ENCODE results near the gene TMA16.

Gene TMA16

GRCh38 chr4:163474027-163474426 lies 20.5 kb upstream of the TMA16 start:
- ATAC-seq: no peak
- TF ChIP-seq ZNF565 (CRISPR knock-in tag; conservative IDR thresholded peaks at IDR 0.05; ENCODE audit: low read depth): no peak
- TF ChIP-seq ARNTL (CRISPR knock-in tag; IDR thresholded peaks at IDR 0.05; ENCODE audit: borderline replicate concordance, low read depth): no peak
- TF ChIP-seq ZNF70 (CRISPR knock-in tag; IDR thresholded peaks at IDR 0.05): no peak
- TF ChIP-seq OSR1 (CRISPR knock-in tag; IDR thresholded peaks at IDR 0.05): no peak
- TF ChIP-seq SNAI2 (CRISPR knock-in tag; IDR thresholded peaks at IDR 0.05): no peak
- TF ChIP-seq TCF4 (CRISPR knock-in tag; IDR thresholded peaks at IDR 0.05; ENCODE audit: borderline replicate concordance): no peak
- no peak for TF ChIP-seq ZNF8 (CRISPR knock-in tag; IDR thresholded peaks at IDR 0.05)
- no peak for TF ChIP-seq CREB5 (CRISPR knock-in tag; IDR thresholded peaks at IDR 0.05; ENCODE audit: low read depth)
- no peak for TF ChIP-seq BACH2 (CRISPR knock-in tag; IDR thresholded peaks at IDR 0.05; ENCODE audit: borderline replicate concordance)
- TF ChIP-seq ESRRG (CRISPR knock-in tag; IDR thresholded peaks at IDR 0.05): no peak
- no peak for TF ChIP-seq CSRNP3 (CRISPR knock-in tag; IDR thresholded peaks at IDR 0.05)
- TF ChIP-seq TOX (CRISPR knock-in tag; IDR thresholded peaks at IDR 0.05; ENCODE audit: borderline replicate concordance): no peak
- no peak for TF ChIP-seq GLIS3 (CRISPR knock-in tag; IDR thresholded peaks at IDR 0.05)
- no peak for TF ChIP-seq POU6F1 (CRISPR knock-in tag; IDR thresholded peaks at IDR 0.05; ENCODE audit: borderline replicate concordance, low read depth)
- TF ChIP-seq ZFP30 (CRISPR knock-in tag; IDR thresholded peaks at IDR 0.05): no peak
- no peak for TF ChIP-seq CSDC2 (CRISPR knock-in tag; IDR thresholded peaks at IDR 0.05)
- no peak for TF ChIP-seq ISL1 (CRISPR knock-in tag; IDR thresholded peaks at IDR 0.05)
- no peak for TF ChIP-seq RARB (CRISPR knock-in tag; IDR thresholded peaks at IDR 0.05)
- TF ChIP-seq PATZ1 (CRISPR knock-in tag; IDR thresholded peaks at IDR 0.05; ENCODE audit: borderline replicate concordance): no peak
- TF ChIP-seq TSHZ2 (CRISPR knock-in tag; IDR thresholded peaks at IDR 0.05): no peak

DNA sequence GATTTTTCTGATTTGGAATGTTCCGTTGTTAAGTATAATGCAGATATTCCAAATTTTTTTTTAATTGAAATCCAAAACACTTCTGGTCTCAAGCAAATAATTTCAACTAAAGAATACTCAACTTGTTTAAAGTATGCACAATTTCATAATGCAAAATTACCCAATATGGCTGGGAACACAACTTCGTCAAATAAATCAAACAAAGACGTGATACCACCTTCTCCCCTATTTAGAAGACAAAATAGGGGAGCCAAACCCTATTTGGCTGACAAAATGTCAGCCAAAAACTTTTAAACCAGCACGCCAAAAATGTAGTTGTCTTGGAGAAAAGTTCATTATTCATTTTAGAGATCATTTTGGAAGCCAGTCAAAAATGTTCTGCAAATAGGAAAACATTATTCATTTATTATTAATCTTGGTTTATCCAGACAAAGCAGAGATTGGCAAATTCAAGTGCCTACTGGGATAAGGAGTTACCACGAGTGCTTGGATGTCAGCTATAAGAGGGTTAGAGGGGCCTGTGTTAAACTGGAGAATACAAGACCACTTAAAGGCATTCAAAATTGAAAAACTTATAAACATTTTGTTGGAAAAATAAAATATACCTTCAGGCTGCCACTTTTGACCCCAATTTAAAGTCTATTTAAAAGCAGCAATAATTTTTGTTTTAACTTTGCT lies 17.6 kb upstream of the TMA16 start:
- no peak for ATAC-seq
- TF ChIP-seq ZNF565 (CRISPR knock-in tag; conservative IDR thresholded peaks at IDR 0.05; ENCODE audit: low read depth) (no peak), ESRRG (CRISPR knock-in tag; IDR thresholded peaks at IDR 0.05) (no peak), CREB5 (CRISPR knock-in tag; IDR thresholded peaks at IDR 0.05; ENCODE audit: low read depth) (no peak), SNAI2 (CRISPR knock-in tag; IDR thresholded peaks at IDR 0.05) (no peak), ZNF8 (CRISPR knock-in tag; IDR thresholded peaks at IDR 0.05) (no peak), TSHZ2 (CRISPR knock-in tag; IDR thresholded peaks at IDR 0.05) (no peak), CSDC2 (CRISPR knock-in tag; IDR thresholded peaks at IDR 0.05) (no peak), TOX (CRISPR knock-in tag; IDR thresholded peaks at IDR 0.05; ENCODE audit: borderline replicate concordance) (no peak), POU6F1 (CRISPR knock-in tag; IDR thresholded peaks at IDR 0.05; ENCODE audit: borderline replicate concordance, low read depth) (no peak), ZFP30 (CRISPR knock-in tag; IDR thresholded peaks at IDR 0.05) (no peak), ISL1 (CRISPR knock-in tag; IDR thresholded peaks at IDR 0.05) (no peak), ZFP3 (CRISPR knock-in tag; IDR thresholded peaks at IDR 0.05) (no peak), TCF4 (CRISPR knock-in tag; IDR thresholded peaks at IDR 0.05; ENCODE audit: borderline replicate concordance) (no peak), ZNF70 (CRISPR knock-in tag; IDR thresholded peaks at IDR 0.05) (no peak), ZC3H10 (CRISPR knock-in tag; IDR thresholded peaks at IDR 0.05) (no peak), BACH2 (CRISPR knock-in tag; IDR thresholded peaks at IDR 0.05; ENCODE audit: borderline replicate concordance) (no peak), RARB (CRISPR knock-in tag; IDR thresholded peaks at IDR 0.05) (no peak)

Data from SK-N-SH treated with all-trans-retinoic acid at 6 μM for 48 hours (cell line).